Astrocyte (in vitro differentiated cells and primary cell): Measurements from ENCODE around the gene IL1RL2. TPM values are rescaled to one million over a fixed set of nuclear protein-coding genes. Genes with fewer than 3 reads are reported as not detected.

Source experiments
- DNase-seq: peaks from one replicate; pipeline ENCODE4 v3.0.0-alpha.2; 2010; ENCODE audit warnings: low read depth
- FAIRE-seq: peaks from 2 replicates; lab custom pipeline; 2011; peaks lifted over from hg19 to GRCh38; lab: Jason Lieb, UNC
- H2AFZ ChIP-seq: 2 replicates; pipeline ENCODE4 v1.6.0; 2012; ENCODE audit warnings: low read depth, low read length, inconsistent platforms
- H3K27ac ChIP-seq: 2 replicates; pipeline ENCODE4 v1.5.1; 2011; ENCODE audit warnings: low read depth, low read length, inconsistent platforms
- H3K27me3 ChIP-seq: 2 replicates; pipeline ENCODE4 v1.6.0; 2011; ENCODE audit warnings: low read length, inconsistent platforms; ENCODE audit not compliant: insufficient read depth
- H3K36me3 ChIP-seq: 2 replicates; pipeline ENCODE4 v1.5.1; 2011; ENCODE audit warnings: low read length, inconsistent platforms; ENCODE audit not compliant: insufficient read depth
- H3K4me1 ChIP-seq: 2 replicates; pipeline ENCODE4 v1.5.1; 2011; ENCODE audit warnings: low read length, inconsistent platforms; ENCODE audit not compliant: insufficient read depth
- H3K4me2 ChIP-seq: 2 replicates; pipeline ENCODE4 v1.6.0; 2012; ENCODE audit warnings: low read length, inconsistent platforms
- H3K4me3 ChIP-seq: 2 replicates; pipeline ENCODE4 v1.5.1; 2011; ENCODE audit warnings: low read depth, mild to moderate bottlenecking, low read length, inconsistent platforms; ENCODE audit not compliant: insufficient read depth
- H3K79me2 ChIP-seq: 2 replicates; pipeline ENCODE4 v1.6.0; 2012; ENCODE audit warnings: mild to moderate bottlenecking, low read length, inconsistent platforms; ENCODE audit not compliant: insufficient read depth
- H3K9ac ChIP-seq: 2 replicates; pipeline ENCODE4 v1.6.0; 2012; ENCODE audit warnings: mild to moderate bottlenecking, low read length, inconsistent platforms
- H3K9me3 ChIP-seq: 2 replicates; pipeline ENCODE4 v1.5.1; 2012; ENCODE audit warnings: low read depth, mild to moderate bottlenecking, low read length, inconsistent platforms; ENCODE audit not compliant: insufficient read depth
- H4K20me1 ChIP-seq: 2 replicates; pipeline ENCODE4 v1.6.0; 2012; ENCODE audit warnings: low read length, inconsistent platforms; ENCODE audit not compliant: insufficient read depth
- H3K27ac Mint-ChIP-seq: one replicate; pipeline ENCODE4 v1.8.0; 2021; ENCODE audit warnings: mild to moderate bottlenecking, mixed read lengths; ENCODE audit not compliant: unreplicated experiment
- H3K27me3 Mint-ChIP-seq: one replicate; pipeline ENCODE4 v1.8.0; 2021; ENCODE audit warnings: low read depth, mixed read lengths; ENCODE audit not compliant: unreplicated experiment
- H3K36me3 Mint-ChIP-seq: one replicate; pipeline ENCODE4 v1.8.0; 2021; ENCODE audit warnings: low read depth, mixed read lengths; ENCODE audit not compliant: unreplicated experiment
- H3K4me1 Mint-ChIP-seq: one replicate; pipeline ENCODE4 v1.8.0; 2021; ENCODE audit warnings: low read depth, mixed read lengths; ENCODE audit not compliant: unreplicated experiment
- H3K4me3 Mint-ChIP-seq: one replicate; pipeline ENCODE4 v1.8.0; 2021; ENCODE audit warnings: mild to moderate bottlenecking, moderate library complexity, mixed read lengths; ENCODE audit not compliant: unreplicated experiment
- H3K9me3 Mint-ChIP-seq: one replicate; pipeline ENCODE4 v1.8.0; 2021; ENCODE audit warnings: mild to moderate bottlenecking, mixed read lengths; ENCODE audit not compliant: unreplicated experiment
- CTCF ChIP-seq: IDR thresholded peaks from 2 replicates; pipeline ENCODE4 v1.5.1; 2011; ENCODE audit warnings: low read depth, mild to moderate bottlenecking, inconsistent platforms, low read length, moderate library complexity; ENCODE audit not compliant: insufficient read depth
- EZH2 ChIP-seq: IDR thresholded peaks from 2 replicates; pipeline ENCODE4 v1.6.1; 2012; ENCODE audit warnings: mild to moderate bottlenecking, low read length, inconsistent platforms; ENCODE audit not compliant: insufficient read depth
- total RNA-seq: library from RNA; stranded (reverse); gene quantifications from 2 replicates; pipeline ENCODE4 v1.2.1, GENCODE V29; 2021

Gene IL1RL2
- total RNA-seq, 1 donor from 2014 or later = 0.43 TPM

- H3K27me3 ChIP-seq = no peaks in the 10 kb centered on the region
- Mint-ChIP-seq H3K4me3 (no peak overlapping the region), H3K27ac (no peak overlapping the region), H3K27me3 (peaks cover 6% of the 10 kb centered on the region), H3K4me1 (peaks cover 7% of the 10 kb centered on the region), H3K36me3 (peaks cover 4% of the 10 kb centered on the region), H3K9me3 (peaks cover 2% of the 10 kb centered on the region)
- H3K9me3 ChIP-seq = no peaks in the 10 kb centered on the region
- H2AFZ ChIP-seq = no peak overlapping the region
- no peaks in the 10 kb centered on the region for H4K20me1 ChIP-seq
- no peak overlapping the region for H3K4me3 ChIP-seq
- H3K27ac ChIP-seq = no peak overlapping the region
- peaks cover 6% of the 10 kb centered on the region for H3K4me1 ChIP-seq
- H3K79me2 ChIP-seq = no peaks in the 10 kb centered on the region
- DNase-seq = peak; percentile 41
- H3K9ac ChIP-seq = no peak overlapping the region
- no peak overlapping the region for H3K4me2 ChIP-seq
- FAIRE-seq = no peak
- H3K36me3 ChIP-seq = no peaks in the 10 kb centered on the region
- no peak for TF ChIP-seq CTCF
- TF ChIP-seq EZH2 = no peak
Measured at GRCh38 chr2:102238039-102238756, 51.4 kb downstream of the IL1RL2 start.

- H3K27me3 ChIP-seq = no peaks in the 10 kb centered on the region
- H4K20me1 ChIP-seq = no peaks in the 10 kb centered on the region
- no peak overlapping the region for H2AFZ ChIP-seq
- no peak for FAIRE-seq
- H3K27ac ChIP-seq = no peak overlapping the region
- Mint-ChIP-seq H3K36me3 (peaks cover 4% of the 10 kb centered on the region), H3K4me1 (peaks cover 7% of the 10 kb centered on the region), H3K27ac (no peak overlapping the region), H3K4me3 (no peak overlapping the region), H3K9me3 (peaks cover 2% of the 10 kb centered on the region), H3K27me3 (peaks cover 7% of the 10 kb centered on the region)
- H3K4me2 ChIP-seq = no peak overlapping the region
- DNase-seq = no peak
- TF ChIP-seq CTCF = no peak
- no peak for TF ChIP-seq EZH2
- peaks cover 6% of the 10 kb centered on the region for H3K4me1 ChIP-seq
- no peaks in the 10 kb centered on the region for H3K36me3 ChIP-seq
- no peaks in the 10 kb centered on the region for H3K9me3 ChIP-seq
- no peak overlapping the region for H3K4me3 ChIP-seq
- H3K9ac ChIP-seq = no peak overlapping the region
- H3K79me2 ChIP-seq = no peaks in the 10 kb centered on the region
Measured at GRCh38 chr2:102238778-102239177, 52.0 kb downstream of the IL1RL2 start.

GRCh38 chr2:102239344-102239743, 52.5 kb downstream of the IL1RL2 start:
- Mint-ChIP-seq H3K27me3 (peaks cover 7% of the 10 kb centered on the region), H3K4me1 (peaks cover 7% of the 10 kb centered on the region), H3K4me3 (no peak overlapping the region), H3K36me3 (peaks cover 4% of the 10 kb centered on the region), H3K27ac (no peak overlapping the region), H3K9me3 (peaks cover 2% of the 10 kb centered on the region)
- Histone ChIP-seq H3K79me2 (no peaks in the 10 kb centered on the region), H3K9me3 (no peaks in the 10 kb centered on the region), H3K27ac (no peak overlapping the region), H3K36me3 (no peaks in the 10 kb centered on the region), H3K27me3 (no peaks in the 10 kb centered on the region), H3K4me2 (no peak overlapping the region), H3K4me3 (no peak overlapping the region), H3K9ac (no peak overlapping the region), H3K4me1 (peaks cover 6% of the 10 kb centered on the region), H2AFZ (no peak overlapping the region), H4K20me1 (no peaks in the 10 kb centered on the region)
- TF ChIP-seq EZH2 (no peak), CTCF (no peak)
- FAIRE-seq = no peak
- DNase-seq = no peak
